Measurements from ENCODE around the gene CACNA1B. TPM values are rescaled to one million over a fixed set of nuclear protein-coding genes. Genes with fewer than 3 reads are reported as not detected.

The CACNA1B gene
- total and polyA plus RNA-seq, 2 donors (not counting 1 experiment from before 2014, with no cell fraction given): 0.01 to 0.17 TPM

GRCh38 chr9:138097501-138097991 lies 220.0 kb downstream of the CACNA1B start:
- H3K4me2 ChIP-seq (ENCODE audit: extremely low read depth, insufficient read depth, low read length): no peak overlapping the region
- H3K79me2 ChIP-seq (ENCODE audit: control insufficient read depth, insufficient read depth, low read length): no peaks in the 10 kb centered on the region
- H3K9me3 ChIP-seq (ENCODE audit: control insufficient read depth, insufficient read depth, low read depth, low read length): no peaks in the 10 kb centered on the region
- H3K4me3 ChIP-seq (replicated peaks in 1 of 4; ENCODE audit: control extremely low read depth in 1 of 4, insufficient read depth in 1 of 4, low read depth in 3 of 4, low read length in 4 of 4): no peak overlapping the region
- no peaks in the 10 kb centered on the region for H4K20me1 ChIP-seq (ENCODE audit: control insufficient read depth, extremely low read depth, insufficient read depth, low read length)
- H3K36me3 ChIP-seq (ENCODE audit: control insufficient read depth, insufficient read depth, low read length): no peaks in the 10 kb centered on the region
- DNase-seq (ENCODE audit: low read depth in 2 of 2): no peak
- TF ChIP-seq, protein P1, sequence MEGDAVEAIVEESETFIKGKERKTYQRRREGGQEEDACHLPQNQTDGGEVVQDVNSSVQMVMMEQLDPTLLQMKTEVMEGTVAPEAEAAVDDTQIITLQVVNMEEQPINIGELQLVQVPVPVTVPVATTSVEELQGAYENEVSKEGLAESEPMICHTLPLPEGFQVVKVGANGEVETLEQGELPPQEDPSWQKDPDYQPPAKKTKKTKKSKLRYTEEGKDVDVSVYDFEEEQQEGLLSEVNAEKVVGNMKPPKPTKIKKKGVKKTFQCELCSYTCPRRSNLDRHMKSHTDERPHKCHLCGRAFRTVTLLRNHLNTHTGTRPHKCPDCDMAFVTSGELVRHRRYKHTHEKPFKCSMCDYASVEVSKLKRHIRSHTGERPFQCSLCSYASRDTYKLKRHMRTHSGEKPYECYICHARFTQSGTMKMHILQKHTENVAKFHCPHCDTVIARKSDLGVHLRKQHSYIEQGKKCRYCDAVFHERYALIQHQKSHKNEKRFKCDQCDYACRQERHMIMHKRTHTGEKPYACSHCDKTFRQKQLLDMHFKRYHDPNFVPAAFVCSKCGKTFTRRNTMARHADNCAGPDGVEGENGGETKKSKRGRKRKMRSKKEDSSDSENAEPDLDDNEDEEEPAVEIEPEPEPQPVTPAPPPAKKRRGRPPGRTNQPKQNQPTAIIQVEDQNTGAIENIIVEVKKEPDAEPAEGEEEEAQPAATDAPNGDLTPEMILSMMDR (conservative IDR thresholded peaks at IDR 0.05 in 1 of 2, IDR thresholded peaks at IDR 0.05 in 1 of 2; ENCODE audit: low read depth in 1 of 2, low read length in 2 of 2): no peak
- TF ChIP-seq EZH2 (IDR thresholded peaks at IDR 0.05; ENCODE audit: low read length, missing control alignments): no peak
- H3K27ac ChIP-seq (ENCODE audit: insufficient read depth, low read length): no peak overlapping the region
- no peak overlapping the region for H3K9ac ChIP-seq (ENCODE audit: insufficient read depth, low read length)
- no peaks in the 10 kb centered on the region for H3K27me3 ChIP-seq (ENCODE audit: control insufficient read depth, insufficient read depth, low read length)
- no peaks in the 10 kb centered on the region for H3K4me1 ChIP-seq (ENCODE audit: control insufficient read depth, extremely low read depth, insufficient read depth, low read length)
- no peak overlapping the region for H2AFZ ChIP-seq (ENCODE audit: low read length)

DNA sequence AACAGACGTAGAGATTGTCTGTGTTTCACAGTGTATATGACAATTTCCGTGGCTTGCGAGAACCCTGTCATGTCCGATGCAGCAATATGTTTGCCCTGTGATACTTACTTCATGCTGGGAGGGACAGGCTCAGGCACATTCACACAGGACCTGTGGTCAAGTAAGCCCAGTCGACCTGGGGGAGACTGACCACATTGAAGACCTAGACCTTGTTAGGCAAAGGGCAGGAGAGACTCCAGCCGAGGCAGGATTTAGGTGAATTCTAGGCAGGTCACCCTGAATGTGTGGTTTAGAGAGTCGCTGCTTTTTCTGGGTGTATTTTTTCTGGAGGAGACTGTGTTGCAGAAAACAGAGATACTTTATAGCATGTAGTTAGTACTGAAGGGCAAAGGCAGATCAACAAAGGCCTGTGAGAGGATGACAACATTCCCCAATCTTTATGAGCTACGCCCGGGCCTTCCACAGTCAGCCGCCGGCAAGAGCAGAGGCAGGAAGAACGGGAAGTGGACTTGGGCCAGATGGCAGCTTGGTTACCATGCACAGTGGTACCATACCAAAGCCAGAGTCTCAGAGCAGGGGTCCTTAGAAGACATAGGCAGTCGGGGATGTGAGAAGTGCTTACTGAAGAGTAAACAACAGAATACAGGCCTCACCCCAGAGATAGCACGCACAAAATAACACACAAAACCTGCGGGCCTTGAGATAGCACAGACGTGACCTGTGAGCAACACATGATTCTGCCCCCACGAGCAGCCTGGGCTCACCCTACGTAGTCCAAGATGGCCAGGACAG lies 220.7 kb downstream of the CACNA1B start:
- DNase-seq (ENCODE audit: low read depth in 2 of 2): no peak
- Histone ChIP-seq H3K4me2 (ENCODE audit: extremely low read depth, insufficient read depth, low read length) (no peak overlapping the region), H3K4me1 (ENCODE audit: control insufficient read depth, extremely low read depth, insufficient read depth, low read length) (no peaks in the 10 kb centered on the region), H3K4me3 (replicated peaks in 1 of 4; ENCODE audit: control extremely low read depth in 1 of 4, insufficient read depth in 1 of 4, low read depth in 3 of 4, low read length in 4 of 4) (no peak overlapping the region), H2AFZ (ENCODE audit: low read length) (no peak overlapping the region), H3K9me3 (ENCODE audit: control insufficient read depth, insufficient read depth, low read depth, low read length) (no peaks in the 10 kb centered on the region), H4K20me1 (ENCODE audit: control insufficient read depth, extremely low read depth, insufficient read depth, low read length) (no peaks in the 10 kb centered on the region), H3K27ac (ENCODE audit: insufficient read depth, low read length) (no peak overlapping the region), H3K9ac (ENCODE audit: insufficient read depth, low read length) (no peak overlapping the region), H3K27me3 (ENCODE audit: control insufficient read depth, insufficient read depth, low read length) (no peaks in the 10 kb centered on the region), H3K79me2 (ENCODE audit: control insufficient read depth, insufficient read depth, low read length) (no peaks in the 10 kb centered on the region), H3K36me3 (ENCODE audit: control insufficient read depth, insufficient read depth, low read length) (no peaks in the 10 kb centered on the region)
- TF ChIP-seq EZH2 (IDR thresholded peaks at IDR 0.05; ENCODE audit: low read length, missing control alignments): no peak
- TF ChIP-seq, protein P1 (conservative IDR thresholded peaks at IDR 0.05 in 1 of 2, IDR thresholded peaks at IDR 0.05 in 1 of 2; ENCODE audit: low read depth in 1 of 2, low read length in 2 of 2): no peak

DNA sequence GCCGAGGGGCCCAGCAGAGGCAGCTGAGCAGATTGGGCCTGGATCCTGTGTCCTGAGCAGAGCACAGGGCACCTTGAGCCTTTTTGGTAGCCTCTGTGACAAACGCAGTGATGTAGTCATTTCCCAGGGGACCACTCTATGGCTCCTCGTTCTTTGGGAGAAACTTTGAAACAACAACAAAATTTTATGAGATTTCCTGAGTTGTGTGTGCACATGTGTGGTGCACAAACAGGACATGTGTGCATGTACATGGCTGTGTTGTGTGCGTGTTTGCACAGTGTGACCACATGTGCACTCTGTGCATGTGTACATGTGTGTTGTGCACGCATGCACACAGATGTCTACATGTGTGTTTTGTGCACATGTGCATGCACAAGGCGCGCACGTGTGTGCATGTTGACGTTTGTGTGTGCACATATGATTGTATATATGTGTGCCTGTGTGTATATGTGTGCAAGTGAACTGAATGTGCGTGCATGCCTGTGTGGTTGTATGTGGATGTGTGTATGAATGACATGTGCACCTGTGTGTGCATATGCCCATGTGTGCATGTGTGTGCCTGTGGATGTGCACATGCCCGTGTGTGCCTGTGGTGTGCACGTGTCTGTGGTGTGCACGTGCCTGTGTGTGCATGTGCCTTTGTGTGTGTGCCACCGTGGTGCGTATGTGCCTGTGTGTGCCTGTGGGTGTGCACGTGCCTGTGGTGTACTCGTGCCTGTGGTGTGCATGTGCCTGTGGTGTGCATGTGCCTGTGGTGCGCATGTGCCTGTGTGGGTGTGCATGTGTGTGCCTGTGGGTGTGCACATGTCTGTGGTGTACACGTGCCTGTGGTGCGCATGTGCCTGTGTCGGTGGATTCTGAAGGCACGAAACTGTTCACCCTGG lies 221.6 kb downstream of the CACNA1B start:
- H3K79me2 ChIP-seq (ENCODE audit: control insufficient read depth, insufficient read depth, low read length): no peaks in the 10 kb centered on the region
- no peak overlapping the region for H3K9ac ChIP-seq (ENCODE audit: insufficient read depth, low read length)
- H3K4me2 ChIP-seq (ENCODE audit: extremely low read depth, insufficient read depth, low read length): no peak overlapping the region
- no peaks in the 10 kb centered on the region for H3K4me1 ChIP-seq (ENCODE audit: control insufficient read depth, extremely low read depth, insufficient read depth, low read length)
- no peak for DNase-seq (ENCODE audit: low read depth in 2 of 2)
- no peaks in the 10 kb centered on the region for H3K36me3 ChIP-seq (ENCODE audit: control insufficient read depth, insufficient read depth, low read length)
- no peaks in the 10 kb centered on the region for H4K20me1 ChIP-seq (ENCODE audit: control insufficient read depth, extremely low read depth, insufficient read depth, low read length)
- no peak overlapping the region for H2AFZ ChIP-seq (ENCODE audit: low read length)
- no peak overlapping the region for H3K27ac ChIP-seq (ENCODE audit: insufficient read depth, low read length)
- no peaks in the 10 kb centered on the region for H3K27me3 ChIP-seq (ENCODE audit: control insufficient read depth, insufficient read depth, low read length)
- no peaks in the 10 kb centered on the region for H3K9me3 ChIP-seq (ENCODE audit: control insufficient read depth, insufficient read depth, low read depth, low read length)
- TF ChIP-seq, protein P1 (conservative IDR thresholded peaks at IDR 0.05 in 1 of 2, IDR thresholded peaks at IDR 0.05 in 1 of 2; ENCODE audit: low read depth in 1 of 2, low read length in 2 of 2): no peak
- TF ChIP-seq EZH2 (IDR thresholded peaks at IDR 0.05; ENCODE audit: low read length, missing control alignments): no peak
- H3K4me3 ChIP-seq (replicated peaks in 1 of 4; ENCODE audit: control extremely low read depth in 1 of 4, insufficient read depth in 1 of 4, low read depth in 3 of 4, low read length in 4 of 4): no peak overlapping the region

Measured in fibroblast of lung (primary cell).